HG03060 (cell line): Measurements from ENCODE around the gene NKIRAS1.
"Not testable (repeated sequence)": the region's sequence is repeated elsewhere in the genome, so short reads cannot be mapped to it uniquely, and the experiment has no call there.

Experiments used
- ATAC-seq: cut with Tn5 transposase; IDR thresholded peaks from one replicate; pipeline ENCODE4 v1.9.1; 2021; ENCODE audit warnings: low read depth, moderate number of reproducible peaks; ENCODE audit not compliant: unreplicated experiment

Gene NKIRAS1

GRCh38 chr3:23941440-23941839, 24.6 kb upstream of the NKIRAS1 start:
- no peak for ATAC-seq

GRCh38 chr3:23940775-23941174, 24.0 kb upstream of the NKIRAS1 start:
- ATAC-seq, result no peak

- ATAC-seq, result no peak
These were observed 21.9 kb upstream of the NKIRAS1 start for GRCh38 chr3:23938688-23939087.

GRCh38 chr3:23937296-23937695, 20.5 kb upstream of the NKIRAS1 start:
- ATAC-seq, result no peak

- ATAC-seq, result no peak
These were observed 17.5 kb upstream of the NKIRAS1 start for GRCh38 chr3:23934253-23934652.

GRCh38 chr3:23932571-23932970, 15.8 kb upstream of the NKIRAS1 start:
- ATAC-seq, result no peak

- ATAC-seq, result no peak
These were observed 14.8 kb upstream of the NKIRAS1 start for GRCh38 chr3:23931597-23931996.

GRCh38 chr3:23928524-23928923, 11.7 kb upstream of the NKIRAS1 start:
- ATAC-seq, result no peak

GRCh38 chr3:23926736-23927135, 9.9 kb upstream of the NKIRAS1 start:
- ATAC-seq, result no peak

GRCh38 chr3:23926246-23926645, 9.5 kb upstream of the NKIRAS1 start:
- ATAC-seq, result no peak

GRCh38 chr3:23923786-23924185, 7.0 kb upstream of the NKIRAS1 start:
- no peak for ATAC-seq

- ATAC-seq, result no peak
These were observed 4.3 kb upstream of the NKIRAS1 start for GRCh38 chr3:23921052-23921511.

GRCh38 chr3:23920151-23920655, 3.4 kb upstream of the NKIRAS1 start:
- ATAC-seq, result no peak

- ATAC-seq, result no peak
These were observed 2.8 kb upstream of the NKIRAS1 start for GRCh38 chr3:23919628-23920027.

GRCh38 chr3:23918331-23918730, 1.5 kb upstream of the NKIRAS1 start:
- ATAC-seq, result not testable (repeated sequence)

- not testable (repeated sequence) for ATAC-seq
These were observed 1.0 kb upstream of the NKIRAS1 start for GRCh38 chr3:23917679-23918303.

GRCh38 chr3:23916152-23916885, 471 bp downstream of the NKIRAS1 start:
- peak; percentile 23 for ATAC-seq

- no peak for ATAC-seq
These were observed 1.2 kb downstream of the NKIRAS1 start for GRCh38 chr3:23915537-23916108.

- ATAC-seq, result no peak
These were observed 2.7 kb downstream of the NKIRAS1 start for GRCh38 chr3:23913873-23914743.

- no peak for ATAC-seq
These were observed 3.6 kb downstream of the NKIRAS1 start for GRCh38 chr3:23913182-23913581.

GRCh38 chr3:23912335-23912734, 4.5 kb downstream of the NKIRAS1 start:
- ATAC-seq, result not testable (repeated sequence)
